NCI-H345 treated with DMSO at 0.1 percent for 48 hours (cell line): Measurements from ENCODE around the gene MUTYH.
"Not testable (repeated sequence)": the region's sequence is repeated elsewhere in the genome, so short reads cannot be mapped to it uniquely, and the experiment has no call there.

ENCODE experiments used
- DNase-seq: peaks from one replicate; lab custom pipeline; 2025; ENCODE audit not compliant: unreplicated experiment; lab: John Stamatoyannopoulos, UW

Gene MUTYH

DNA sequence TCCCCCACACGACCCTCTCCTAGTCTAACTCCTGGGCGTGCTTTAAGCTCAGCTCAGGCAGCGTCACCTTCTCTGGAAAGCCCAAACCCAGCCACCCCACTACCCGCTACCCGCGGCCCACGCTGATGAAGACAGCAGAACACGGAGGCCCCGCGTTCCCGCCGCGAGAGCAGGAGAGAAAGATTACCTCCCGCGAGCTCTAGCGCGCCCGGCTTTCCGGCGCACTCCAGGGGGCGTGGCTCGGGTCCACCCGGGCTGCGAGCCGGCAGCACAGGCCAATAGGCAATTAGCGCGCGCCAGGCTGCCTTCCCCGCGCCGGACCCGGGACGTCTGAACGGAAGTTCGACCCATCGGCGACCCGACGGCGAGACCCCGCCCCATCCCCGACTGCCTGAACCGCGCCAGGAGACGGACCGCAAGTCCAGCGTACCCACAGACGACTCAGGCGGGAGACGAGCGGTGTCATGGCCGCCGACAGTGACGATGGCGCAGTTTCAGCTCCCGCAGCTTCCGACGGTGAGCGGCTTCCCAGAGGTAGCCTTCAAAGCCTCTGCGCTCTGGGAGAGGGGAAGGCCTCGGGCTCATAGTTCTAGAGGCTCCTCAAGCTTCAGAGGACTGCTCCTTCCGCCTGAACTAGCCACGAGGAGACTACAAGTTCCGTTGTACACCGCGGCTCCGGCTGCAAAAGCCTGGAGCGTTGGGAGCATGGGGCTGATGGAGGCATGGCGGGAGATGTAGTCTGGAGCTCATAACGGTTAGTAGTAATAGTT is at the start of gene MUTYH, which contains the start of gene TOE1:
MUTYH (minus strand) TSS at position 652 of the 770 bp plus-strand sequence. CDS start 5,935 bp downstream, outside the sequence.
TOE1 (plus strand) TSS at position 382 of the 770 bp plus-strand sequence; CDS start at position 465, 83 bp downstream.
- DNase-seq, result peak; percentile 85

DNA sequence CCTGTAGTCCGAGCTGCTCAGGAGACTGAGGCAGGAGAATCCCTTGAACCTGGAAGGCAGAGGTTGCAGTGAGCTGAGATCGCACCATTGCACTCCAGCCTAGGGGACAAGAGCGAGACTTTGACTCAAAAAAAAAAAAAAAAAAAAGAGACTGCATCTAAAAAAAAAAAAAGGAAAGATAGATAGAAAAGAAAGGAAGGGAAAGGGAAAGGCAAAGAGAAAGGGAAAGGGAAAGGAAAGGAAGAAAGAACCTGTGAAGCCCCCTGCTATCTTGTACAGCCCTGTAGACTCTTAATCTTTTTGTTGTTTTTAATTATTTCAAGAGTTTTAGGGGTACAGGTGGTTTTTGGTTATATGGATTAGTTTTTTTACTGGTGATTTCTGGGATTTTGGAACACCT is 46.0 kb upstream of the MUTYH start:
- DNase-seq, result no peak

DNA sequence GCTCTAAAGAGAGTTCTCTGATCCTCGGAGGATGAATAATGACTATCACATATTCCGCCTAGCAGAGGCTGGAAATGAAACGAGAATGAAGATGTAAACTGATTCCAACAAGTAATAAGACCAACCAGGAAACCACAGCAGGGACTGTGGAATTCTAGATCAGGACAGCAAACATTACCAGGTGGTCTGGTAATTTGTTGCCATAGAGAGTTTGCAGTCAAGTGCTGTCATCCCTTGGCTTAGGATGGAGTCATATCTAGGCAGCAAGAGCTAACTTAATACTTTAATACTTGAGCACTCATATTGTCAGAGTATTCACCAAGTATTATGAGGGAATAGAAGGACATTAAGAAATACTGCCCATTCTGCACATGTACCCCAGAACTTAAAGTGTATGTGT is 45.1 kb upstream of the MUTYH start:
- DNase-seq, result peak; percentile 12

DNA sequence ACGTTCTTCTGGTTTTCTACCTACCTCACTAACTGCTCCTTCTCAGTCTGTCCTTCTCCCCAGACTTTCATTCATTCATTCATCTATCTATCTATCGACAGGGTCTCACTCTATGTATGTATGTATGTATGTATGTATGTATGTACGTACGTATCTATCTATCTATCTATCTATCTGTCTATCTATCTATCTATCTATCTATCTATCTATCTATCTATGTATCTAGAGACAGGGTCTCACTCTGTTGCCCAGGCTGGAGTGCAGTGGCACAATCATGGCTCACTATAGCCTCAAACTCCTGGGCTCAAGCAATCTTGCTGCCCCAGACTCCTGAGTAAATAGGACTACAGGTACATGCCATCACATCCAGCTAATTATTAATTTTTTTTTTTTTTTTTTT is 44.0 kb upstream of the MUTYH start:
- DNase-seq, result not testable (repeated sequence)

DNA sequence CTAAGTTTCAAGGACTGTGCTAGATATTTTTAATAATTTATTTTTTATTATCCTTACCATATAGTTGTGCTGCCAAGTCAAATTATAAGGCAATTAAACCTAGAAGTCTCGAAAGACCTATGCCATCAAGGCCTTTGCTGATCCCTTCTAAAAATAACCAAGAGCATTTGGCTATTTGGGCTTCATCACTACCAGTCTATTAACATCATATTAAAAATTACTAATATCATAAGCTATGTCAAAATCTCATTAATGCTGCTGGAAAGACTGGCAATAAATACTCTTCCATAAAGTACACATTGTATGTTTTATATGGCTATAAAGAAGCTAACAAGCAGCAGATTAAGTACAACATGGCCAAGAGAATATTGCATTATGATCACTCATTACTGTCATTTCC is 43.0 kb upstream of the MUTYH start:
- DNase-seq, result no peak

DNA sequence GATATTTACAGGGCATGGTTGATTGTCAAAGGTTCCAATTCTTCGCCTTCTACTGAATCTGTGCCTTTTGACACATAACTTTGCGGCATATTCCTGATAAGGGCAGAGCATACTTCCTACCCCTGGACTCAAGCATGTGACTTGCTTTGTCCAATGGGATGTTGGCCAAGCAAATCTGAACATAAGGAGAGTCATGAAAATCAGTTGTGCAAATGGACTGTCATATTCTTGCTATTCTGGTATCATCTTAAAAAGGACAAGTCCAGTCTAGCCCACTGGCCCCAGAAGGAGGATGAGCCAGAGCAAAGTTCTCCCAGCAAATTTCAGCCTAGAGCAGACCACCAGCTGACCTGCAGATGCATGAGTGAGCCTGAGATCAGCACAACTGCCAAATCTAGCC is 41.0 kb upstream of the MUTYH start:
- DNase-seq, result no peak

DNA sequence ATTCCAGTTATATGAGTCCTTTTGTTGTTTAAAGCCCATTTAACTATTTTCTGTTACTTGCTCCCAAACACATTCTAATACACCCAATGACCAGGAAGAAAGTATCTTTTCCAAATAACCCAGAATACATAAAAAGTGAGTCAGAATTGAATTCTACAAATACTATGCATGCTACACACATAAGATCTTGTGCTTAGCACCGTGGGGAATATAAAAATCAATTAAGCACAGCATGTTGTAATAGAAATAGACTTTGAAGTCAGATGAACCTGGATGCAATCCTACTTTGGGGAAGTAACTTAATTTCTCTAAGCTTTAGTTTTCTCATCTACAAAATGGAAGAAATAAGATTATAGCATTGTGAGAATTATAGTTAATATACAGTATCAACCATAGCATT is 40.5 kb upstream of the MUTYH start:
- DNase-seq, result no peak

DNA sequence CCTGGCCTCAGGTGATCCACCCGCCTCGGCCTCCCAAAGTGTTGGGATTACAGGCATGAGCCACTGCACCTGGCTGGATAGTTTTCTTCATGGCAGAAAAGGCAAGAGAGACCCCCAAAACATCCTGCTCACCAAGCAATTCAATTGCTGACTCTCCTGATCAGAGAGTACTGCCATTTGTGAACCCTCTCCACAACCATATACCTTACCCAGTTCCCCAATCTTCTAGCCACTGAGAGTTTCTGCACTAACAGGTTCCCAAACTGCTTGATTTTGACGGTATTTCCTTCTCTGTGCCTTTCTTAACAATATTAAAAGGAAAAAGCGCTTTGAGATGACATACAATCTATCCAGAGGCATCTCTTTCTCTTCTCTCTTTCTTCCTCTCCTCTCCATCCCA is 39.9 kb upstream of the MUTYH start:
- DNase-seq, result no peak

DNA sequence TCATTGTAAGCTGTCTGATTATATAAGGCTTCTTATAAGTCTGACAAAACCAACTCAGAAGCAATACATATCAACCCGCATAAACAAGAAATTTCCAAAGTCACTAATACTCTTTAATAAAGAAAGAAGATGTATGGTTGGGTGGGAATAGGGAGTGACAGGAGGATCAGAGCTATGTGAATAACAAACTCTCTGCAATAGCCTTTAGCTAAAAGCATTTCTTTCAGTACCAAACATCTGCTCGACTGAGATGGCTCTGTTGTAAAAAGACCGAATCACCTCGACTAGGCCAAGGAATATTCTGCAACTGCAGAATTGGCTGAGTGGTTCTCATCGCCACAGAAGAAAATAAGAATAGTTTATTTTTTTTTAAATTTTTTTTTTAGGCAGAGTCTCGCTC is 39.3 kb upstream of the MUTYH start:
- DNase-seq, result no peak

DNA sequence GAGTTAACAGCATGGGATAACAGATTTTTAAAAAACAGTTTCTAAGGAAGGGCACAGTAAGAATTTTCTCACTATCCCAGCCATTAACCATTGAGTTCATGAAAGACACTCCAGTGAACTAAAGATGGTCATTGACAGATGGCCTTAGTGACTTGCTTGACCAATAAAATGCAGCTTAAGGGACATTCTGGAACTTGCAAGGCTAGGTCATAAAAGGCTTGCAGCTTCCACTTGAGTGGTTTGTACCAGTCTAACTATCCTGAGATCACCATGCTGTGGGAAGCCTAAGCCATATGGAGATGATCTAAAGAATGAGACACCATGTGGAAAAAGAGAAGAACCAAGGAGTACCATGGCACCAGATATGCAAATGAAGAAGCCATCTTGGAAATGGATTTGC is 37.9 kb upstream of the MUTYH start:
- no peak for DNase-seq

DNA sequence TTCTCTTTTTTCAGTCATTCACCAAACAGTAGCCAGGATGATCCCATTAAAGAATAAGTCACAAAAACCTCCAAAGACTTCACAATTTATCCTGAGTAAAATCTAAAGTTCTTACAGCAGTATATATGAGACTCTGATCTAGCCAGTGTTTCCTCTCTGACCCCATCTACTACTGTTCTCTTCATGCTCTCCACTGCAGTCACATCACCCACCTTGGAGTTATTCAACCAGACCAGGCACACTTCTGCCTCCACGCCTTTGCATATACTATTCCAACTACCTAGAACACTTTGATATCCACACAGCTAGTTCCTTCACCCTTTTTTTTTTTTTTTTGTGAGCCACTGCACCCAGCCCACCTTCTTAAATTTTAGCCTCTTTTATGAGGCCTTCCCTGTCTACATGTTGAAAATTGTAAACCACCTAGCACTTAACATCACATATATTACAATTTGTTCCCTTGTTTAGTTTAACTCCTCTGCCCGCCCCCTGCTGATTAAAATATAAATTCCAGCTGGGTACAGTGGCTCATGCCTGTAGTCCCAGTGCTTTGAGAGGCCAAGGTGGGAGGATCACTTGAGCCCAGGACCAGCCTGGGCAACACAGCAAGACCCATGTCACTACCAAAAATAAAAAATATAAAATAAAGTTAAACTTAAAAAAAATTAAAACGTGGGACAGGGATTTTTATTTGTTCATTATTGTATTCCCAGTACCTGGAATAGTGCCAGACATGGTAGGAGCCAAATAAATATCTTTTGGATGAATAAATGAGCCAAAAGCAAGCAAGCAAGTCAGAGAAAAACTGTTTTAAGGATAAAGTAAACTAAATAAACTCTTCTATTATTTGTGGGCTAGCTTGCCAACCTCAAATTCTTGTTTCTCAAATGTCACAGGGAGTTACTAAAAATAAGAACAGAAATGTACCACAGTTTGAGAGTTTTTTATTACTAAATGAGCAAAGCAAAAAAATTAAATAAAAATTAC is 35.2 kb upstream of the MUTYH start:
- no peak for DNase-seq

DNA sequence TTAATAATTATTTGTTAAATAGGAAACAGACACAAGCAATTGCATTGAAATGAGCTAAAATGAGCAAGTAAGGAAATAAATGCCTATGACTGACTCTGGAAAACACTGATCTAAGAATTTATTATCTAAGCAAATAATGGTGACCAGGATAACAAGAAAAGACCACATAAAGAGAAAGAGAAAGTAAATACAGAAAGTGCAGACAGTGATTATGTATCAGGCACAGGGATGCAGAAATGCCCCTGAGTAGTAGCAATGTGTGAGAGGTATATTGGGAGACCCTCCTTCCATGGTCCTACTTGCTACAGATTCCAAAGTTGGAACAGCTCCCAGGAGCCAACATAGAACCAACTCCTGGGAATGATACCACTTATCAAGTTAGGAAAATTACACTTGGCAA is 33.3 kb upstream of the MUTYH start:
- no peak for DNase-seq

DNA sequence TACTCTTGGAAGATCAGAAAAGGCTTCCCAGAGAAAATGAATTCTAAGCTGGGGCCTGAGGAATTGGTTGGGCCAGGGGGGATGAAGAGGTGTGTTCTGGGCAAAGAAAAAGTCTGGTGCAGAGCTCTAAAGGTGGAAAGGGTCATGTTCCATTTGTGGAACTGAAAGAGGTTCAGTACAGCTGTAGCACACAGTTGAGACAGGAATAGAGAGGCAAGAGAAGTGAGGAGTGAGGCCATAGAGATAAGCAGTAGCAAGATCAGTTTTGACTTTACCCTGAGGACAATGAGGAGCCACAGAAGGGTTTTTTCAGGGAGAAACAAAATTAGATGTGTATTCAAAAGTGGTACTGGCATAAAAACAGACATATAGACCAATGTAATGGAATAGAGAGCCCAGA is 30.3 kb upstream of the MUTYH start:
- DNase-seq, result no peak

DNA sequence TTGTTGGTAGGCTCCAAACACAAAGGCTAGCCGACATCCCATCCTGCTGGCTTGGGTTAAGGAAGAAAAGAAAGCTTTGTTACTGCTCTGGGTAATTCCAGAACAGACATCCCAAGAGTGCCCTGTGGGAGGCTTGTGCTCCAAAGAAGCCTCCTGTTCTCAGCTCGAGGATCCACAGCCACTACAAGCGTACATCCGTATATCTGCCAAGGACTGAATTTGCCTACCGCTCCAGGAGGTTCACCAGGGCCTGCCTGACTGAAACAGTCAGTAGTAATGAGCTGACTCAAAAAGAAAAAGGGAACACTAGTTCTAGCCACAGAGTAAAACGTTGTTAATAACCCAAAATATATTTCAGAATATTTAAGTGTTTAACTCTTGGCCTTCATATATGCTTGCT is 24.8 kb upstream of the MUTYH start:
- no peak for DNase-seq

DNA sequence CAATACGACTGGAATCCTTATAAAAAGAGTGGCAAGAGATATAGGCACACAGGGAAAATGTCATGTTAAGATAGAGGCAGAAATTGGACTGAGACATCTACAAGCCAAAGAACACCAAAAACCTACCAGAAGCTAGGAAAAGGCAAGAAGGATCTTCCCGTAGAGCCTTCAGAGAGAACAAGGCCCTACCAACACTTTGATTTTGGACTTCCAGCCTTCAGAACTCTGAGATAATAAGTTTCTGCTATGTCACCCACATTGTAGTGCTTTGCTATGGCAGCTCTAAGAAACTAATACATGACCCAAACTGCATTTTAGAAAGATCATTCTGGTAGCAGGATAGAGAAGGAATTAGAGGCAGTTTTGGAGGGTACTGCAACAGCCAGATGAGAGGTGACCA is 24.1 kb upstream of the MUTYH start:
- no peak for DNase-seq

DNA sequence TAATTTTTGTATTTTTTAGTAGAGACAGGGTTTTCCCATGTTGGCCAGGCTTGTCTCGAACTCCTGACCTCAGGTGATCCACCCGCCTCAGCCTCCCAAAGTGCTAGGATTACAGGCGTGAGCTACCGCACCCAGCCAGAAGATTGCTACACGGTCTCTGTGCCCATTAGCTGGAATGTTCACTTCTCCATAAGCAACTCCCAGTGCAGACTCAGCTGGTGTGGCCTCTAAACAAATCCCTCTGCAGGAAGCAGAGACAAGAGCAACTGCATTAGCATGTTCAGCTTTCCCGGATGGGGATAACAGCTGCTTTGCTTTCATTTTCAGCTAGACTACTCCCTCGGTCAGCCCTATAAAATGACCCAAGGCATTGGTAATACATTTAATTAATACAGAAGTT is 20.7 kb upstream of the MUTYH start:
- not testable (repeated sequence) for DNase-seq

DNA sequence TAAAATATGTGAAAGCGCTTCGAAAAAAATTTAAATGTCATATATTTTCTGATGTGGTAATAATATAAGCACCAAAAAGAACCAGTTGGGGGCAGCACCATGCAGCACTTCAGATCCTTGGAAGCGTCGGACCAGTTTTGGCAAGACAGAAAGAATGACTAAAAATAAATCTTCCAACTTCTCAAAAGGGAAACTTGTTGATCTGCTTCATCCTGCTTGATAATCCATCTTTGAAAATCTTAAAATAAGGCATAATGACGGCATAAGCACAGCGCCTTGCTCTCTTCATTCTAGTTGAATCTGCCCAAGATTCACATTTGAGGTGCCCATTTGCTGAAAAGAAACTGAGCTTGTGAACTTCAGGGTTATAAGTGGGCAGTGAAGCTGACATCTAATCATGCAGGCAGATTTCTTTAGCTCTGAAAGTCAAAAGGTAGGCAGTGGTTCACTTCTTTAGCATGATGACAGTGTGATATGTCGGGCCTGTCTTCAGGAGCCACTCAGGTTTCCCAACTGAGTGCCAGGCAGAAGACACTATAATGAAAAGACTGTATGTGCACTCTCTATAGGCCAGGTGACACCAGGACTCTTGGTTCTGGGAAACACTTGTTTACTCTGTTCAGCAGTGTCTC is 19.8 kb upstream of the MUTYH start:
- no peak for DNase-seq

DNA sequence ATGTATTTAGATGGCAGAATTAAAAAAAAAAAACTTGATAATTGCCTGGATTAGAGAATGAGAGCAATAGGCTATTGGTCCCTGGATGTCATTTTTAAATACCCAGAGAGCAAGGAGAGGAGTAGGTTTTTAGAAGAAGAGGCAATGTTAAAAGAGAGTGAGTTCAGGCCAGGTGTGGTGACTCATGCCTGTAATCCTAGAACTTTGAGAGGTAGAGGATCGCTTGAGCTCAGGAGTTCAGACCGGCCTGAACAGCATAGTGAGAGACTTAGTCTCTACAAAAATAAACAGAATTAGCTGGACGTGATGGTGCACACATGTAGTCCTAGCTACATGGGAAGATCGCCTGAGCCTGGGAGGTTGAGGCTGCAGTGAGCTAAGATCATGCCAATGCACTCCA is 15.9 kb upstream of the MUTYH start:
- no peak for DNase-seq

DNA sequence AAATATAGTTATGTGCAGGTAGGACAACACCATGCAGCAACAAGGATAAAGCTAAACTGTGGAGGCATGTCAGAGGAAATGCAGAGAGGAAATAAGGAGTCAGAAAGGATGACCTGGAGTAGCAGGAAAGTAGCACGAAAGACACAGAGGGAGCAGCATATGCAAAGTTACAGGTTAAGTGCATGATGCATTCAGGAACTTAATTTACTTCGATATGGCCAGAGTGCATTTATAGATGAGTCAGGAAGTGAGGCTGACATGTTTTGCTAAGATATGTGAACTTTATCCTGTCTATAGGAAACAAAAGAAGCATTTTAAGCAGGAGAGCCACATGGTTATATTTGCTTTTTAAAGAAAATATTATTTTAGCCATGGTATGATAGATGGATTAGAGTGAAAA is 15.4 kb upstream of the MUTYH start:
- no peak for DNase-seq

DNA sequence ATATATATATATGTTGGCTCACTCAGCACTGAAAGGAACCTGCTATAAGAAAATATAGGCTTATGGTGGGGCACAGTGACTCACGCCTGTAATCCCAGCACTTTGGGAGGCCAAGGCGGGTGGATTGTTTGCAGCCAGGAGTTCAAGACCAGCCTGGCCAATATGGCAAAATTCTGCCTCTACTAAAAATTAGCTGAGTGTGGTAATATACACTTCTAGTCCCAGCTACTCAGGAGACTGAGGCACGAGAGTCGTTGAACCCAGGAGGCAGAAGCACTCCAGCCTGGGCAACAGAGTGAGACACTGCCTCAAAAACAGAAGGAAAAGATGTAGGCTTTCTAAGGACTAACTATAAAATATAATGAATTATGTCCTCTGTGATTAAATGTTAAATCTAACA is 14.6 kb upstream of the MUTYH start:
- no peak for DNase-seq

DNA sequence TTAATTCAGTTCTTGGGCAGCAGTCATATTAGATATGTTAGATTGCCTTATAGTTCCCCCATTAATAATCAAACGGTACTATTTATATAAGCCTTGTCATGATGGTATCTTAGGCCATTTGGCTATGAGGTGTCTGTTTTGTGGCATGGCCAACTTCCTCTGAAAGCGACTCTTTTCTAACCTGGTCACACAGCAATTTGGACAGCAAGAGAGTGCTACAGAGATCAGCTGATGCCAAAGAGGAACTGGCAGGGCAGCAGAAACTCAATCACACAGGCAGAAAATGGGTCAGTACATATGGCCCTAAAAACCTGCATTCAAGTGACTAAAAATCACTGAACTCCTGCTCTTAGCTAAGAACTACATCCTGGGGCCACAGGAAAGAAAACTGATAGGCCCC is 13.4 kb upstream of the MUTYH start:
- no peak for DNase-seq

DNA sequence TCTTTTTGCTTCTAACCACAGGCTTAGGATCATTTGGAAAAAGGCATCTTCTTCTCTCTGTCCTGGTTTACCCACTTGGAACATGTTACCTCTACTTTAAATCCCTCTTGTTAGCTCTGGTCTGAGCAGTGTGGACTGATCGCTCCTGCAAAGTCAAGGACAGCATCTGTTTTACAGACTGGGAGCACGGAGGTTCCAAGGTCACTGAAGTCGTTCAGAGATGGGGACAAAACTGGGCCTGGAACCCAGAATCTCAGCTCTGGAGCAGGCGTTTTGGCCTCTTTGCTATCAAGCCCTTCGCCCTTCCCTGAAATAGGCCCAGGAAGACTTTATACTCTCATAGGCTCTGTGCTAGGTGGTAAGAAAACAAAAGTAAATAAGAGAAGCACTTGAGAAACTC is 11.3 kb upstream of the MUTYH start:
- DNase-seq, result no peak
